Right atrium auricular region (tissue), 2 donors: Measurements from ENCODE around the gene ACTR5. TPM values are rescaled to one million over a fixed set of nuclear protein-coding genes. Genes with fewer than 3 reads are reported as not detected.

Experiments used
- DNase-seq: peaks from one replicate; pipeline ENCODE4 v3.0.0-alpha.2; 2019; ENCODE audit warnings: low spot score
- H3K27ac ChIP-seq, 2 donors: fragments of 200-600 bp; sonication (generic); 1 replicate in 1 of 2; 2 replicates in 1 of 2; pipeline ENCODE4 v1.5.1; 2016 to 2019
- H3K27me3 ChIP-seq, 2 donors: fragments of 200-600 bp; sonication (generic); one replicate each; pipeline versions ENCODE4 v1.5.1 to v1.6.0; 2017 to 2019
- H3K36me3 ChIP-seq: fragments of 200-600 bp; sonication (generic); one replicate; pipeline ENCODE4 v1.5.1; 2016
- H3K4me1 ChIP-seq, 2 donors: fragments of 200-600 bp; sonication (generic); one replicate each; pipeline versions ENCODE4 v1.5.1 to v1.6.0; 2017 to 2019
- H3K4me3 ChIP-seq, 2 donors: fragments of 200-600 bp; sonication (generic); 1 replicate in 1 of 2; 2 replicates in 1 of 2; pipeline ENCODE4 v1.5.1; 2017 to 2019; ENCODE audit warnings: mild to moderate bottlenecking in 1 of 2, moderate library complexity in 1 of 2
- H3K9me3 ChIP-seq, 2 donors: fragments of 200-600 bp; sonication (generic); one replicate each; pipeline ENCODE4 v1.5.1; 2019
- CTCF ChIP-seq, 2 donors: fragments of 200-600 bp; sonication (generic); IDR thresholded peaks; one replicate each; pipeline ENCODE4 v1.5.1; 2019; ENCODE audit warnings: antibody characterized with exemption in 2 of 2
- total RNA-seq, 2 donors: library from RNA; depleted of rRNA; stranded (reverse); fragments of >200 nt; gene quantifications; one replicate each; pipeline ENCODE4 v1.1.0, GENCODE V29; 2016

ACTR5 gene
- total RNA-seq, 2 donors from 2014 or later: 2.8 to 5.6 TPM

DNA sequence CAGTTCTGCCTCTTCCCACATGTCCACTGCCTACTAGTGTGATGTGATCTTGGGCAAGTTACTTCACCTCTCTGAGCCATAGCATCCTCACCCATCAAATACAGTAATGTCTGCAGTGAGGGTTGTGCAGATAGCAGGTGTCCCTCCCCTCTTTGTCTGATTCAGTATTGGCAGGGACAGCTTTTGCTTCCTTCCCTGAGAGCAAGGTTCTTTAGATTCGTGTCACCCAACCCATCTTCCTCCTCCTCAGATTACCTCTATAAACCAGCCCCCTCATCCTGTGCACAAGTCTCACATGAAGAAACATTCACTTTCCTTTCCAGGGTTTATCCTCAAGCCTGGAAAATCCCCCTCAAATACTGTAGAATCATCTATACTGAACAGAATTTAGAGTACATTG lies 15.4 kb downstream of the ACTR5 start:
- Histone ChIP-seq H3K27me3 (no peaks in the 10 kb centered on the region), H3K4me3 (no peak overlapping the region), H3K9me3 (no peaks in the 10 kb centered on the region), H3K4me1 (no peaks in the 10 kb centered on the region), H3K27ac (no peak overlapping the region), H3K36me3 (peaks cover 70% of the 10 kb centered on the region)
- no peak for DNase-seq
- no peak for TF ChIP-seq CTCF (IDR thresholded peaks at IDR 0.05)

DNA sequence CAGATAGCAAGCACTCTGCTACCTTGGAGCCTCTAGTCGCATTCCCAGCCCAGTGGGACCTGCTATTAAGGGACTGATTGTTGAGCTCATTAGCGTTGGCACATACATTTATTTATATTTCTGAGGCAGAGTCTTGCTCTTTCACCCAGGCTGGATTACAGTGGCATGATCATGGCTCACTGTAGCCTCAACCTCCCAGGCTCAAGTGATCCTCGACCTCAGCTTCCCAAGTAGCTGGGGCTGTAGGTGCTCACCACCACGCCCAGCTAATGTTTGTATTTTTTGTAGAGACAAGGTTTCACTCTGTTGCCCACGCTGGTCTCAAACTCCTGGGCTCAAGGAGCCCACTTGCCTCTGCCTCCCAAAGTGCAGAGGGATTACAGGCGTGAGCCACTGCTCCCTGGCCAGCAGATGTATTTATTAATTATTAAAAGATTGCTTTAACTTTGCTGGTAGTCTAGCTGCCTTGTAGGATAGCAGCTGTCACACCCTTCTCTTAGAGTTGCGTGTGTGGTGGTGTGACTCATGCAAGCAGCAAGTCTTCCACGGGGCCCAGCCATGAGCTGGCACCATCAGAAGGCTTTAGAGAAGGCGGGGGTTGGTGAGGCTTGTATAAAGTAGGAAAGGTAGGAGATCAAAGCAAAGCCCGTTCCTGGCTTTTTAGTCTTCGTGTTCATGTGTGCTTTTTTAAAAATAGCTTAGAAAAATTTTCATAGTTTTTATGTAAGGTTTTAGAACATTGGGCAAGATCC lies 16.5 kb downstream of the ACTR5 start:
- no peak for DNase-seq
- Histone ChIP-seq H3K9me3 (no peaks in the 10 kb centered on the region), H3K4me3 (no peak overlapping the region), H3K4me1 (no peaks in the 10 kb centered on the region), H3K27me3 (no peaks in the 10 kb centered on the region), H3K27ac (no peak overlapping the region), H3K36me3 (peaks cover 77% of the 10 kb centered on the region)
- no peak for TF ChIP-seq CTCF (IDR thresholded peaks at IDR 0.05)

DNA sequence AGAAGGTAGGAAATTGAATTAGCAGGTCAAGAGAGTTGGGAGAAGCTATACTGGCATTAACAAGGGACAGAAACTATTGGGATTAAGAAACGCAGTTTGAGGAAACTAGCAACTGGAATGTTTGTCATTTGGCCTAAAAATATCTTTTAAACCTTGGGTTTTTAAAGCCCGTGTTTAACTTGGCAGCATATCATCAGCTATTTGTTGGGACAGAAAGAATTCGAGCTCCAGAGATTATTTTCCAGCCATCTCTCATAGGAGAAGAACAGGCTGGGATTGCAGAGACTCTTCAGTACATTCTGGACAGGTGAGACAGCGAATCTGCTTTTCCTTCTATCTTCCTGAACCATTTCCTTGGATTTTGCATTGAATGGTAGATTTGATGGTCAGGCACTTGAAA lies 17.8 kb downstream of the ACTR5 start:
- Histone ChIP-seq H3K9me3 (no peaks in the 10 kb centered on the region), H3K36me3 (peaks cover 73% of the 10 kb centered on the region), H3K27ac (no peak overlapping the region), H3K27me3 (no peaks in the 10 kb centered on the region), H3K4me3 (no peak overlapping the region), H3K4me1 (no peaks in the 10 kb centered on the region)
- no peak for TF ChIP-seq CTCF (IDR thresholded peaks at IDR 0.05)
- no peak for DNase-seq

DNA sequence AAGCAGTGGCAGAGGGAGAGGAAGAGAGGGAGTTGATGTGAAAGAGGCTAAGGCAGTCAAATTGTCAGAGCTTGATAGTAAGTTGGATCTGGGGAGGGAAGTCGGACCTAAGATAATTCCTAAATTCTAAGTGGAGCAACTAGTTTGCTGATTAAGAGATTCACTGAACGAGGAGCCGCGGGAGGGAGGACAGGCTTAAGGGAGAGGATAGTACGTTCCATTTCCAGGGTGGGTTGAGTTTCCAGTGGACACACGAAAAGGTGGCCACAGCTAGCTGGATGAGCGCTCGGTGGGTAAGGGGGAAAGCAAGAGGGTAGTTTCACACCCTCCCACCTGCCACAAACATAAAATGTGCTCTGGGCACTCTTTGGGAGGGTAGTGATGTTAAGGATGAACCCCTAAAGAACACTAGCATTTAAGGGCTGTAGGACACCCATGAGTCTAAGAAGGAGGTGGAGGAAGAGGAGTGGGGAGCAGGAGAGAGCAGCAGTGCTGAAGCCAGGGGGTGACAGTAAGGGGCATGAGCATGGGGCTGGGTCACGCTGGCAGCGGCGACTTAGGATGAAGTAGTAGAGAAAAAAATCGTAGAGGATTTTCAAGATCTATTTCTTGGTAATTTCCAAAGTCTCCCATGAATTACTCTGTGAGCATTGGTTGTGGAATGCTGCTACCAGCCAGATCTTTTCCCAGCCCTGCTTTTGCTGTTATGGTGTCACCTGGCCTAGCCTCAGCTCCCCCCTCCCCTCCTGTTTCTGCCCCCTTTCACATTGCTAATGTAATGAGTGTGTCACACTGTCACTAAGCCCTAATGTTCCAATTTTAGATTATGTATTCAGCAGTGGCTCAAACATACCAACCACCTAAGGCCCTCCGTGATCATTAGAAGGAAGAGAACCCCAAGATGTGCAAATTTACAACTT lies 21.4 kb downstream of the ACTR5 start:
- no peak for TF ChIP-seq CTCF (IDR thresholded peaks at IDR 0.05)
- peaks cover 76% of the 10 kb centered on the region for H3K36me3 ChIP-seq
- no peaks in the 10 kb centered on the region for H3K4me1 ChIP-seq
- H3K9me3 ChIP-seq: peaks cover 0 to 4% of the 10 kb centered on the region in 2 donors
- no peak for DNase-seq
- no peak overlapping the region for H3K27ac ChIP-seq
- H3K27me3 ChIP-seq: no peaks in the 10 kb centered on the region
- no peak overlapping the region for H3K4me3 ChIP-seq

DNA sequence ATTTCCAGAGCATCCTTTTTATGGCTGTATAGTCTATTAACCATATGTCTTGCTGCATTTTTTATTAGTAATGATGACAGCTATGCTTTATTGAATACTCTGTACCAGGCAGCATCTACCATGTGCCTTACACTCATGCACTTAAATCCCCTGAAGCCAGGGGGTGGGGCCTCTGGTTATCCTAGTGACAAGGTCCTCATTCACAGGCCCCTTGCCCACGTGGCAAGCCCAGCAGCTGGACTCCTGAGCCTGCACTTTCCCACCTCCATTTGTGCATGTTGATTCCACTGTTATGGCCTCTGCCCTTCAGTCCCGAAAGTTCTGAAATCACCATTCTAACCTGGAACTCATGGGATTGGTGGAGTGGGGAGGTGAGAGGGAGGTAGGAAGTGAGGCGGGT lies 22.3 kb downstream of the ACTR5 start:
- H3K27me3 ChIP-seq: no peaks in the 10 kb centered on the region
- no peaks in the 10 kb centered on the region for H3K4me1 ChIP-seq
- H3K9me3 ChIP-seq: peaks cover 0 to 4% of the 10 kb centered on the region in 2 donors
- no peak for DNase-seq
- H3K4me3 ChIP-seq: no peak overlapping the region
- H3K27ac ChIP-seq: no peak overlapping the region
- peaks cover 70% of the 10 kb centered on the region for H3K36me3 ChIP-seq
- no peak for TF ChIP-seq CTCF (IDR thresholded peaks at IDR 0.05)
